ENCODE measurements around the gene TMED7.

- TF ChIP-seq MAX (IDR thresholded peaks at IDR 0.05) (no peak), SP1 (IDR thresholded peaks at IDR 0.05; ENCODE audit: low read depth, low read length) (no peak), FOSL1 (IDR thresholded peaks at IDR 0.05; ENCODE audit: insufficient read depth, low read depth, low read length) (no peak), POLR2A (IDR thresholded peaks at IDR 0.05; ENCODE audit: control extremely low read depth in 1 of 2, low read depth in 2 of 2, low read length in 2 of 2) (no peak), KDM5A (IDR thresholded peaks at IDR 0.05; ENCODE audit: low read length) (no peak), EZH2 (IDR thresholded peaks at IDR 0.05; ENCODE audit: low read depth, low read length, severe bottlenecking) (no peak), CEBPB (IDR thresholded peaks at IDR 0.05; ENCODE audit: low read depth, low read length) (no peak), TAF1 (IDR thresholded peaks at IDR 0.05; ENCODE audit: low read depth, low read length) (no peak), GABPA (IDR thresholded peaks at IDR 0.05; ENCODE audit: borderline replicate concordance, insufficient read depth, low read length) (no peak)
Observed at GRCh38 chr5:115584501-115584900, 41.3 kb downstream of the TMED7 start.
